ENCODE results near the gene CAMTA1.

CAMTA1 gene

DNA sequence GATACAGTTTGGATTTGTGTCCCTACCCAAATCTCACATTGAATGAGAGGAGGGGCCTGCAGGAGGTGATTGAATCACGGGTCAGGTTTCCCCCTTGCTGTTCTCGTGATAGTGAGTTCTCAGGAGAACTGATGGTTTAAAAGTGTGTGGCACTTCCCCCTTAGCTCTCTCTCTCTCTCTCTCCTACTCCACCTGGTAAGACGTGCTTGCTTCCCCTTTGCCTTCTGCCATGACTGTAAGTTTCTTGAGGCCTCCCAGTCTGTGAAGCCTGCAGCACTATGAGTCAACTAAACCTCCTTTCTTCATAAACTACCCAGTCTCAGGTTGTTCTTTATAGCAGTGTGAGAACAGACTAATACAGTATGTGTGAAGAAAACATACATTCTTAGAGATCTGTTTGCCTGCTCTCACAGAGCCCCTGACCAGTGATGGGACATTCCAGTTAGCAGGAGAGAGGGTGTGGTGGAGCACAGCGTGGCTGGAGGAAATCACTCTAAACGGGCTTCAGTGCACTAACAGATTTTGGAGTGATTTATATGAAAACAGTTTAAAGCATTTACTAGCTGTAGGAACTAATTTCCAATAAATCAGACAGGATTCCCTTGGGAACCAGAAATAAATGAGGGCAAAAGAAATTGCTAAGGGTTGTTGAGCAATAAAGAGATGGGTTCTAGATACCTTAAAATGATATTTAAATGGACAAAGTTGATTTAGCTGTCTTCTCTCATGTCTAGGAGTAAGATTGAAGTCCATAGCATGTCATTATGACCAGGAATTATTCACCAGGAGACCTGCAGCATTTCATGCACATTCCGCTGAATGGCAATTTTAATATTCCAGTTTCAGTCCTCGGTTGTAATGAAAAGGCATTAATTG lies 411.0 kb downstream of the CAMTA1 start:
- DNase-seq (ENCODE audit: low spot score): no peak

DNA sequence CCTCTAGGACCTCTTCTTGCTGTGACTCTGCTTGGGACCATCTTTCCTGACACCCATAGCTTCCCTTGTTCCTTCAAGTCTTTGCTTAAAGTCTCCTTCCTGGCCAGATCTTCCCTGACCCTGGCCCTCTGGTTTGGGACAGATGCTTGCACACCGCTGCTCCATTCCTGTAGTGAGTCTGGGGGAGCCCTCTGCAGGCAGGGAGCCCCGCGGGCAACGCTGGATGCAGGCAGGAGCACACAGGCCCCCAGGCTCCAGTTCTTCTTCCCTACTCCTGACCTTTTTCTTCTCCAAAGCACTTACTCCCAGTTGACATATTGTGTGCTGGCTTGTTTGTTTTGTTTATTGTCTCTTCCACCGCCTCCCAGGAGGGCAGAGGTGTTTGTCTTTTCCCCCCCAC lies 413.4 kb downstream of the CAMTA1 start:
- no peak for DNase-seq (ENCODE audit: low spot score)

DNA sequence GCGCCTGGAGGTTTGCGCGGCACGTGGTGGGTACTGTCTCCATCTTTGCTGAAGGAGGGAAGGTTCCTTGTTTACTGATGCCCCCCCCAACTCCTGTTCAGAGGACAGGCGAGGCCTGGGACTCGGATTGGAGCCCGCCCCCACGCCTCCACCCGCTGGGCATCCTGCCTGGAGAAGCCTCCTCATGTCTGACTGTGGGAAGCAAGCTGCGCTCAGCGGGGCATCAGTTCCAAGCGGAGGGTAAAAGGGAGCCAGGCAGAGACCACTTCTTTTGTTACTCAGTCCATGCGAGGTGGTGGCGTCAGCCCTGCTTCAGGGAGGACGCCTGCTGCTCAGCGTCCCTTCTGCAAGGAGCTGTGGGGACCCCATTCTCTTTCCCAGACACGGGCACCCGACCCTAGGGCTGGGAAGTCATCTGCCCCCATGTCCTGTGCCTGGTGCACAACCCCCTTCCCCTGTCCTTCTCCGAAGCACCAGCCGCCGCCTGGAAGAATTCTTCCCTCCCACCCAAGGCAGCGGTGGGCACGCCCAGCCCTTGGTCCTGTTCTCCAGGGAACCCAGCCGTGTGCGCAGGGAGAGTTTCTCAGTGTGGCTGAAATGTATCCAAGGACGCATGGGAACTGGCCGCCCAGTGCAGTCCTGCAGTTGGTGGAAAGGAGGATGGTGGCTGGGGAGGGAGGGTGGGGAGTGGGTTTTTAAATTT lies 414.0 kb downstream of the CAMTA1 start:
- DNase-seq (ENCODE audit: low spot score): peak; percentile 47

DNA sequence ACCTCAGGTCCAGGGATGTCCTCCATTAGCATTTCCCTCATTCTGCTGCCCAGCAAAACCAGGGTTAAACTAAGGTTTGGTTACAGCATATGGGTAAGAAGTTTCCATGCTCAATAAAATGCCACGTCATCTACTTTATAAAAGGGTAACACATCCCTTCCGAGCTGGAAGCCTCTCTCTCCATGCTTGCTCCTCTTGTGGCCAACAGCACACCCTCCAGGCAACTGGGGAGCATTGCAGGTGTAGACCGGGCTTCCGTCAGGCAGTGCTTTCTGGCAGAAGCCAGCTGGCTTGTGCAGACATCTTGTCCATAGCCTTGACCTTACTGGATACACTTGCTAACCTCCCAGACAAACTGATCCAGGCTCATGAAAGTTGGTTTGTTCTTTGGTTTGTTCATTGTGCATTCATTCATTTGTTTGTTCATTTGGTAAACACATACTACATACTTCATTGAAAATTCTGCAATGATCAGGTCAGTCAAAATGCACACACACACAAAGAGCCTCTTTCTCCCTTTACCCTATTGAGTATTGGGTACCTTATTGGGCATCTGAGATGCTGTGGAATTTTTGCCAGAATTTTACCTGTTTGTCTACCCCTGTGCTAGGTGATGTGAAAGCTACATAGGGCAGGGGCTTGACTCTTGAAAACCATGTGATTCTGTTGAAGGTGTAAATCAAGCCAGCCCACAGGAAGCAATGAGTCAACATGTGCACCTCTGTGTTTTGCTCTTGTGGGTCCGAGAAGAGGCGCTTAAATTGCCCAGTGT lies 422.8 kb downstream of the CAMTA1 start:
- peak; percentile 60 for DNase-seq (ENCODE audit: low spot score)

DNA sequence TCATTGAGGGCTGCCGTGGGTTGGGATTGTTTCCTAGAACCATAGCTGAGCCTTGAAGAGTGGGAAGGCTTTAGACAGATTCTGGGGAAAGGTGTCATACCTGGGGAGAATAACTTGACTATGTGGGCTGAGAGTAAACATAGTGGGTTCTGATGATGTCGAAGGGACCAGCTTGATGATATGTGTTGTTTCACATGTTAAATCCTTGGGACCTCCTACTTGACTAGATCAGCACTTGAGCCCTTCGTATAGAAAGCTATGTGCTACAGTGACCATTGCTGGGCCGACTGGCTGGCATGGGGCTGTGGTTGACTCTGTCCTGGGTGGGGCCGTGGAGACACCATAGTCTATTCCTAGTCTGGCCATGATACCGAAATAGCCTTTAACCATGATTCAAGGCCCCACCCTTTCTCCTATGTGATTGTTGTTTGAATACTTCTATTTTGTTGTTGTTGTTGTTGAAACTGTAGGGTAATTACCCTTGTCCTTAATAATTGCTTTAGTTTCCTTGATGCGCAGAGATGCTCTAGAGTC lies 423.5 kb downstream of the CAMTA1 start:
- DNase-seq (ENCODE audit: low spot score): no peak

DNA sequence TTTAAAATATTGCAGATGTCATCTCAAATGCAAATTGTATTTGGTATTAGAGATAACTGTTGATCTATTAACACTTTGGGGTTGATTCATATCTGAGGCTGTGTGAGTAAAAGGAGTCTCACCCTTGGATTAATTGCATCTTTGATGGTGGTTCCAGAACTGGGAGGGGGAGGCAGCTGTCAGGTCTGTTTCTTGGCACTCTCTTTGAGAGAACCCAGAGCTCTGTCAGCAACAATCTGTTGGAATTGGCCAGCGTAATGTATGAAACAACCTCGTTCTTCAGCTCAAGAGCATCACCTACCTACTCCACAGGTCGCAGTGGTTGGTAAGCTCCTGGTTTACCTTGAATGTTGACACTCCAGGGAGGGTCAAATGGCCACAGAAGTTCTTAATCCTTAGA lies 424.1 kb downstream of the CAMTA1 start:
- no peak for DNase-seq (ENCODE audit: low spot score)

DNA sequence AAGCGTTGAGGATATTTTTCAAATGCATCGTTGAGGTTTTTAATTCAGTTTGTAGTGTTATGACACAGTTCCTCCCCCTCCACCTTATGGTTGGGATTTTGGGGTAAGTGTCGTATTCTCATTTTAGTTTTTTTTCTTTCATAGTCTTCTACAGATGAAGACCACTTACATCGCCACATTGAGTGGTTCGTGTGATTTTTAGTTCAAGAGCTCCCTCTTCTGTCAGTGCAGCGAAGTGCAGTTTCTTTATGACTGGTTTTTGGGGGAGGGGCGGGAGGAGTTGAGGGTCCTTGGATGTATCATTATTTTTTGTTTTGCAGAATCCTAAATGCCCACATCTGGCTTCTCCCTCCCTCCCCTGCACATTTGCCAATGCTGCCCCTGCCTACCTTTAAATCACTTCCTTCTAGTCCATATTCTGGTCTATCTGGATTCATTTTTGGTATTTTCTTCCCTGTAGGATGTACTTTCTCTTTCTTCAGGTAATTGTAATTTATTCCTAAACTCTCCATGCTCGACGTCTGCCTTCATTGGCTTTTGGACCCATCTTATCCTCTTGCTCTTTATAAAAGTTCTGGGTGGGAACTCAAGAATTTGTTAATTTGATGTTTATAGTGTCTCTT lies 433.1 kb downstream of the CAMTA1 start:
- peak; percentile 25 for DNase-seq (ENCODE audit: low spot score)

DNA sequence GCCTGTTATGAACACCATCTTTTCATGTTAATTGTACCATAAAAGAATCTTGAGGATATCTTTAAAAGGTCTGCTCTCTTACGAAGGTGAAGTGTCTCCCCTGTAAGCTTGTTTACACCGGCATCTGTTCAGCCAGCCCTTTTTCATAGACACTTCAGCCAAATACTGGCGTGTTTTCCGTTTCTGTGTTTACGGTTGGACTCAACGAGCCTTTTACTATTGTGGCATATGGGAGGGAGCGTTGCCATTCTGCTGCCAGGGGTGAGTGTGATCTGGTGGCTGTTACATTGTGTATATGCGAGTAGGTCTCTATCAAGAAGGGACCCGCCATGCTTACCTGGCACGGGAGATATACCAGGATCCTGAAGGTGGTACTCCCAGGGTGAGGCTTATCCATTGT lies 433.8 kb downstream of the CAMTA1 start:
- DNase-seq (ENCODE audit: low spot score): no peak

DNA sequence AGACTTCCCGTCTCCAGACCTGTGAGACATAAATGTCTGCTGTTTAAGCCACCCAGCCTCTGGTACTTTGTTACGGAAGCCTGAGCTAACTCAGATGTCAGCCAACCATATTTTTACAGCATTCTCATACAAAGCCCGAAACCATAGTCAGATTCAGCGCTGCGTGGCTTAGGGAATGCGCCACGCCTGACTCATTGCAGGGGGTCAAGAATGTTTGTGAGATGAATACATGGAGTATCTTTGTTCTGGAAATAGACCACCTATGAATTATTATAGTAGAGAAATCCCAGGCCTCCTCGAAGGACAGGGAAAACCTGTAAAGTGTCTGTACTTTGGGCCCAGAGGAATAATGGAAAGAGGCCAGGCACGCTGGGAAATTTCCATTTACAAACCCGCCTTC lies 434.8 kb downstream of the CAMTA1 start:
- no peak for DNase-seq (ENCODE audit: low spot score)

DNA sequence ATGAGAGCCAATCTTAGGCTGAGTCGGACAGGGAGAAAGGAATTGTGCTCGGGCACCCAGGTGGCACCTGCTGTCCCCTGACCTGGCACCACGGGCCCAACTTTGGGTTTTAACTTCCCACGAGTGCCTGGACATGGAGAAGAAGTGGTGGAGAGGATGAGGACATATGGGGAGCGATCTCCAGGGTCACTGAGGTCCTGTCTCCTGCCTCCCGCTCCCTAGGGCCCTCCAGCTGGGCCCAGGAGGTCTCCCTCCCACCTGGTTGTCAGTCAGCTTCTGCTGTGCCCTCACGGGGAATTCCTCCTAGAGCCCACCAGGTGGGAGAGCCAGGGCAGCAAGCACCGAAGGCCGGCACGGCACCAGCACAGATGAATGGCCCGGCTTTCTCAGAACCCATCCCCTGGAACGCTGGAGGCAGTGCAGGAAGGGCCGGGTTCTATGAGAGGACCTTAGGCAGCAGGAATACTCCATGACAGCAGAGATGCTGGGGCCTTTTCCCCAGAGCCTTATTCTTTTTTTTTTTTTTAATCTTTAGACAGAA lies 435.5 kb downstream of the CAMTA1 start:
- no peak for DNase-seq (ENCODE audit: low spot score)

DNA sequence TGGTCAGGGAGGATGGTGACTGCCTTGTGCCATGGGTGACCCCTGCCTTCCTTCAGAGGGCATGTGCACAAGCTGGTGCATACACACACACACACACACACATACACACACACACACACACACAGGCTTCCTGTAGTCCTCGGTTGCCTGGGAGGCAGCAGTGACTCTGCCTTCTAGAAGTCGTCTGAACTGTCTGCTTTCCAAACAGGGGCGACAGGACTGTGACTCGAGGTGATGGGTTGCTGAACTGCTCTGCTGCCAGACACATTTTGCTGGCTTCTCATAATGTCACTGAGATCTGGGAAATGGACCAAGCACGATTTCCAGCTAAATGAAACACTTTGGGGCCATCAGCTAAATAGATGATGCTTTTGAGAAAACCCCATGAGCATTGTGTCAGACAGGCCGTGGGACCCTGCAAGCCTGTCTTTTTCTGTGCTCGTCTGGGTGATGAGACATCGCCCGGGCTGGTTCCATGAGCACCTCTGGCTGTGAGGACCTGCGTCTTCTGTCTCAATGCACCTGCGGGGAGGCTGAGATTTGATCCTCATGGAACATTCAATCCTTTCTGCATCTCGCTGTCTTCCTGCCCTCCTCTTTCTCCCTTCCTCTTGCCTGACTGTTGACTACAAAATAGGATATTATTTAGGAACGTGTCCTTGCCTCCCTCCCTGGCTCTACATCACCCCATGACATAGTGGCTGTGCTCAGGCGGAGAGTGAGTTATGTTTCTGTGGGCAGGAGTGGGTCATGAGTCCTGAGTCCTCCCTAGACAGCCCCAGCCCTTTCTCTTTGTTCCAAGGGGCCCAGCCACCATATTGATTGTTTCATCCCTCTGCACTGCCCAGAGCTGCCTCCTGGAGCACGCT lies 436.8 kb downstream of the CAMTA1 start:
- DNase-seq (ENCODE audit: low spot score): no peak

DNA sequence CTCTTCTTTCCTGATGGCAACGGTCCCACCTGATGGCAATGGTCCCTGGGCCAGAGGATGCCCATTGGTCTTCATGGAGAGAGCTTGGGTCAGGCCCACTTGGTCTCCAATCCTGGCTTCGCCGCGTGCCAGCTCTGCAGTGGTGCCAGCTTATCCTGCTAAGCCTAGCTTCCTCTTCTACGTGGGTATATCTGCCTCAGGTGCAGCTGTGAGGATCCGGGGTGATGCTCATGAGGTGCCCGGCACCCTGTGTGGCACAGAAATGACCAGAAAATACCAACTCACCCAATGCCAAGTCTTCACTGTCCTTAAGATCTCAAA lies 437.4 kb downstream of the CAMTA1 start:
- no peak for DNase-seq (ENCODE audit: low spot score)

DNA sequence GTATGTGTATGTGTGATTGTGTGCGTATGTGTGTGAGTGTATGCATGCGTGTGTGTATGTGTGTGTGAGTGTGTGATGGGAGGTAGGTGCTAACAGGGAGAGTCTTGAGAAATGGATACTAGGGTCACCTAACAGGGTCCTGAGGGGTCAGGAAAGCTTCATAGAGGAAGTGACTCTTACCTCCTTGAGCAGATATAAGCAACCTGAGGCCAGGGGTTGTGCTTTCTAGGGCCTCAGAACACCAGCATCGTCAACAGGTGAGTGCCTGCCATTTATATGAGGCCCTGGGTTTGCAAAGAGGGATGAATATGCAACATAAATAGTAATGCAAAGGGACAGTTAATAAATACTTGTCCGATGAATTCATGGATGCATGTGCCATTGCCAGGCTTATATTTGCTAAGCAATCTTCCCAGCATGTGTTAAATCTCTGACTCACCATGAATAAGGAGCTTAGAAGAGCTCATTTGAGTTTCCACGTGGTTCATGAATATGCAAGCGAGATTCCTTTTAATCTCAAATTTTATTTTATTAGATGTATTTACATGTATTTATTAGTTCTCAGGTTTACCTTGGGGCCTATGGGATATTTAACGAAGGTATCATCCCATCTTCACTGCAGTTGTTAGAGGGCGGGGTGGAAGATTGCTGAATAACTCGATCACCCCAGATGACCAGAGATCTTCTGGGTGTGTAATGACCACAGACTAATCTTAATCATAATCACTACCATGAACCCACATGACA lies 438.3 kb downstream of the CAMTA1 start:
- no peak for DNase-seq (ENCODE audit: low spot score)

DNA sequence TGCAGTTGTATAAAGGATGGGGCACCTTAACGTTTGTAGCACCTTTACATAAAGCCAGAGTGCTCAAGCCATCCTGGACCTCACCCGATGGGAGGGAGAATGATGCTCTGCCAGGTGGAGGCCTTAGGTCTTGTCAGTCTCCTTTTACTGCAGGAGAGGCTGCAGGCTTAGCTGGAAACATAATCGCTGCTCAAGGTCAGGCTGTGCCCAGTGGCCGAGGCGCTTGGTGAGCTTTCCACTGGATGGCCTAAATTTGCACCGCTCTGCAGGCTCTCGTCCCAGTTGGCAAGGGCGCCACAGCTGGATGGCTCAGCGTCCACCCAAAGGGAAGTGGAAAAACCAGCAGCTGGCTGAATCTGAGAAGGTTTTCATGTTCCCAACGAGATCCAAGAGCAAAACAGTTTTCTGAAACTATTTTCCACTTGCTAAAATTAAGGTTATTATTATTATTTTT lies 438.9 kb downstream of the CAMTA1 start:
- no peak for DNase-seq (ENCODE audit: low spot score)

DNA sequence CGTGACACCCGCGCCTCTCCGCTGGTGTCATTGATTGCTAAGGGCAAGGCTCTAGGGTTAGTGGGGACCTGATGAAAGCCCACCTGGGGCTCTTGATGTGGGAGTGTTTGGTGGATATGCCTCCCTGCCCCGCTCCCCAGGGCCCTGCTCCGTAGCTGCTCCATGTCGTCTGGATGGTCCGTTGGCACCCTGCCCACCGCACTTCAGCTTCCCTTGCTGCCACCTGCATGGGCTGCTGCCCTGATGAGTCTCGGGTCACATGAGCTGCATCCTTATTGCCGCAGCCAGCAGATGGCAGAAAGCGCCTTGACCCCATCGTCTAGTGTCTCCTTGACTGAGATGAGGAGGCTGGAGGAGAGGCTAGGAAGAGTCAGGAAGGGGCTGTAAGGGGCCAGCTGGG lies 439.4 kb downstream of the CAMTA1 start:
- no peak for DNase-seq (ENCODE audit: low spot score)

DNA sequence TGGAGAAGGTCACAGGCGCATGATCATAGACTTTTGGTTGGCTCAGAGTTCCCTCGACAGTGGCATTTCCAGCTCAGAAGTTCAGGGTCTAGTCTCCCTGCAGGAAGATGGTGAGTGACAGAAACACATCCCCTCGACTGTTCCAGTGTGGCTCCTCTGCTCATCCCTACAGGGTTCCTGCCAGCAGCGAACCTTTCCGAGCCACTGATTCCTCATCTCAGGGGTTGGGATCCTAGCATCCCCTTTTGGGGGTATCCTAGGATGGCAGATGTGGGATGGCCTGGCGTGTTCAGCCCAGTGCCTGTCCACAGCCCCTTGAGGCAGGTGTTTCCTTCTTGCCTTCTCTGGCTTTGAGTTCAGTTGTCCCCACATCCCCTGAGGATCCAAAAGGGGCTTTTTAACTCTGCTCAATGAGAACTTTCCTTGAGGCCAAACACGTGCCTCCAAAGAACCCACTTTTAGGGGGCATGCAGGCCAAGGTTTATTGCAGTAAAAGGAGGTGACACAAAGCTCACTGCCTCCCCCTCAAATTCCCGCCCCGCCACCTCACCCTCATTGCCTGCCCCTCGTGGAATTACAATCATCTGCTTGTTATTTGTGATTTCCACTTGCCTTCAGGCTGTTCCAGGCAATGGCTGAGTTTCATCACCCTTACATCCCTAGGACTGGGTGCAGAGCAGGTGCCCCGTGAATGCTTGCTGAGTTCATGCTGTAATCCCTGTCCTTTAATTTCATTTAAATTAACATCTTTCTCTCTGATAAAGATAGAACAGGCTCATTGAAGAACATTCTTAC lies 440.7 kb downstream of the CAMTA1 start:
- DNase-seq (ENCODE audit: low spot score): no peak

DNA sequence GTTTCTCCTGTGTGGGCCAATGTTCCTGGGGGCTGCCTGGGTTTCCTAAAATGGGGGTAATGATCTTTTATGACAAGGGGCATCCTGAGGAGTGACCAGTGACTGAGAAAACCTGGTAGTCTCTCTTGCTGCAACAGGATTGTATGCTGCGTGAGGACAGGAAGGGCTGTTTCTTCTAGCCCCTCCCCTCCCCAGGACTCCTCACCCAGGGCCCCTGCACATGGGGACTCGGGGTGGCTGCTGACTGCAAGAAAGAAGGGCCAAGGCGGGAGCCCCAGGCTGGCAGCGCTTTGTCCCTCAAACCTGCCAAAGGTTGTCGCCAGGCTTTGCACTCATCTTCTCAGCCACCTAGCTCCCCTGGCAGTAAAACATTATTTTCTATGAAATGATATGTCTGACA lies 442.4 kb downstream of the CAMTA1 start:
- no peak for DNase-seq (ENCODE audit: low spot score)

DNA sequence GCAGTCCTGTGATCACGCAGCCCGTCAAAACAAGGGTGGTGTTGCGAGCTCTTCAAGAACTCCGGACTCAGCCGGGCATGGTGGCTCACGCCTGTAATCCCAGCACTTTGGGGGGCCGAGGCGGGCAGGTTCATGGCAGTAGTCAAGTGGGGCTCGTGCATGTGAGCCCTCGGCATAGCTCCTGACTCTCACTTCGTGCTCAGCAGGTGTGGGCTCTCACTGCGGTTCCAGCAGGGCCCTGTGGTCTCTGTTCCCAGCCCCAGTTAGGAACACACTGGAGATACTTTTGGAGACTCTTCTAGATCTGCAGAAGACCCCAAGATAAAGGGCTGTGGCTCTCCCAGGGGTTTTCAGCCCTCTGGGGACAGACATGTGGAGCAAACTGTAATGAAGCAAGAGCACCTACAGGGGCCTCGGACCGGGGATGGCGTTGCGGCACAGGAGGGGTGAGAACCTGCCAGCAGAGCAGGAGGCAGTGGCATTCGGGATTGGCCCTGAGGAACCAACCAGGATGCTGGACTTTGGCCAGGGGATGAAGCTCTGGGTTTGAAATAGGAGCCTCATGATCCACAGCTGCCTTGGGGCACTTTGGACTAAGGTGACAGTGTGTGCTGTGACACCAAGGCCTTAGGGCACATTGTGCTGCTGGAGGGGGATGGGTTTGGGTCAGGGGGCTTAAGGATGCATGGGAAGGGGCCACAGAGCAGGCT lies 443.2 kb downstream of the CAMTA1 start:
- DNase-seq (ENCODE audit: low spot score): no peak

DNA sequence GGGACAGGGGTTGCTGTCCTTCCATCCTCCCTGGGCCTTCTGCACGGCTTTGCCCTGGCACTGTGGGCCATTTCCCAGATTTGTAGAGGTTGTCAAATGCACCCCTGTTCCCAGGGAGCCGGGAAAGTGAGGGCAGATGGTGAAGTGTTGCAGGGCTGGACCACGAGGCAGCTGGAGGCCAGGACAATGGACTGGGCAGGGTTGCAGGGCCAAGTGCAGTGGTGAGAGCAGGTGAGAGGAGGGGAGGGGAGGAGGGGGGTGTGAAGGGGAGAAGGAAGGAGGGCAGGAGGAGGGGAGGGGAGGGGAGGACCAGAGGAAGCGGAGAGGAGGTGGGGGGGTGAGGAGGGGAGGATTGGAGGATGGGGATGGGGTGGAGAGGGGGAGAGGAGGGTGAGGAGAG lies 443.9 kb downstream of the CAMTA1 start:
- DNase-seq (ENCODE audit: low spot score): no peak

All from Ammon's horn (tissue), 1 donor.